Activated CD4-positive, alpha-beta memory T cell treated with anti-CD3 and anti-CD28 coated beads for 36 hours (primary cell): ENCODE data around the gene ACBD6. TPM values are rescaled to one million over a fixed set of nuclear protein-coding genes. Genes with fewer than 3 reads are reported as not detected.
"Not testable (repeated sequence)": the region's sequence is repeated elsewhere in the genome, so short reads cannot be mapped to it uniquely, and the experiment has no call there.

Experiments used
- CTCF ChIA-PET: fragments of 350-600 bp; sonication (Branson Sonifier 250); formaldehyde crosslinking; loops from one replicate; lab custom pipeline; 2021; ENCODE audit warnings: antibody characterized with exemption, inconsistent platforms; lab: Charles Lee
- POLR2A ChIA-PET: fragments of 350-600 bp; sonication (Branson Sonifier 250); formaldehyde crosslinking; loops from one replicate; lab custom pipeline; 2021; ENCODE audit warnings: antibody characterized with exemption; lab: Charles Lee
- DNase-seq: peaks from one replicate; pipeline ENCODE4 v3.0.0-alpha.2; 2020
- H3K27ac Mint-ChIP-seq: one replicate; pipeline ENCODE4 v1.8.0; 2021; ENCODE audit warnings: mixed read lengths
- H3K27me3 Mint-ChIP-seq: one replicate; pipeline ENCODE4 v1.8.0; 2021; ENCODE audit warnings: mixed read lengths
- H3K36me3 Mint-ChIP-seq: one replicate; pipeline ENCODE4 v1.8.0; 2021; ENCODE audit warnings: mixed read lengths
- H3K4me1 Mint-ChIP-seq: one replicate; pipeline ENCODE4 v1.8.0; 2021; ENCODE audit warnings: low read depth, mixed read lengths
- H3K4me3 Mint-ChIP-seq: one replicate; pipeline ENCODE4 v1.8.0; 2021; ENCODE audit warnings: mild to moderate bottlenecking, mixed read lengths
- H3K9me3 Mint-ChIP-seq: one replicate; pipeline ENCODE4 v1.8.0; 2021; ENCODE audit warnings: mixed read lengths
- intact Hi-C: fragments of 100-400 bp; cut with micrococcal nuclease; formaldehyde crosslinking; loops from one replicate; pipeline ENCODE4 v1.15.1; 2023
- total RNA-seq, 2 experiments: library from RNA; stranded (reverse); gene quantifications; one replicate each; pipeline ENCODE4 v1.2.3, GENCODE V29; 2021

The ACBD6 gene
- total RNA-seq, 2 experiments from 2014 or later: 36.7 to 40.8 TPM

DNA sequence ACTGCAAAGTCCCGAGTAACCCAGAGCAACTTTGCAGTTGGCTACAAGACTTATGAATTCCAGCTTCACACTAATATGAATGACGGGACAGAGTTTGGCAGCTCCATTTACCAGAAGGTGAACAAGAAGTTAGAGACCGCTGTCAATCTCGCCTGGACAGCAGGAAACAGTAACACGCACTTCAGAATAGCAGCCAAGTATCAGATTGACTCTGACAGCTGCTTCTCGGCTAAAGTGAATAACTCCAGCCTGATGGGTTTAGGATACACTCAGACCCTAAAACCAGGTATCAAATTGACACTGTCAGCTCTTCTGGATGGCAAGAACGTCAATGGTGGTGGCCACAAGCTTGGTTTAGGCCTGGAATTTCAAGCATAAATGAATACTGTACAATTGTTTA is 66.8 kb downstream of the ACBD6 start:
- ChIA-PET CTCF (interaction anchor here (1.3 kb wide), 1 partner anchor 80 kb away, joined by 3 read pairs; no protein-coding TSS in a partner anchor), POLR2A (interaction anchor here (0.6 kb wide), 1 partner anchor 1697 kb away, joined by 3 read pairs; no protein-coding TSS in a partner anchor)
- intact Hi-C loops: no loop called here
- no peak overlapping the region for H3K27ac Mint-ChIP-seq
- no peak overlapping the region for H3K4me3 Mint-ChIP-seq
- no peaks in the 10 kb centered on the region for H3K27me3 Mint-ChIP-seq
- peaks cover 3% of the 10 kb centered on the region for H3K4me1 Mint-ChIP-seq
- peaks cover 28% of the 10 kb centered on the region for H3K36me3 Mint-ChIP-seq
- peaks cover 2% of the 10 kb centered on the region for H3K9me3 Mint-ChIP-seq
- no peak for DNase-seq

- no peak overlapping the region for H3K4me3 Mint-ChIP-seq
- H3K9me3 Mint-ChIP-seq: peaks cover 2% of the 10 kb centered on the region
- peaks cover 7% of the 10 kb centered on the region for H3K4me1 Mint-ChIP-seq
- H3K27ac Mint-ChIP-seq: no peak overlapping the region
- CTCF ChIA-PET: no interaction called here
- POLR2A ChIA-PET: no interaction called here
- peaks cover 32% of the 10 kb centered on the region for H3K36me3 Mint-ChIP-seq
- DNase-seq: no peak
- intact Hi-C loops: no loop called here
- no peaks in the 10 kb centered on the region for H3K27me3 Mint-ChIP-seq
Observed at GRCh38 chr1:180433873-180434272, 68.5 kb downstream of the ACBD6 start.

DNA sequence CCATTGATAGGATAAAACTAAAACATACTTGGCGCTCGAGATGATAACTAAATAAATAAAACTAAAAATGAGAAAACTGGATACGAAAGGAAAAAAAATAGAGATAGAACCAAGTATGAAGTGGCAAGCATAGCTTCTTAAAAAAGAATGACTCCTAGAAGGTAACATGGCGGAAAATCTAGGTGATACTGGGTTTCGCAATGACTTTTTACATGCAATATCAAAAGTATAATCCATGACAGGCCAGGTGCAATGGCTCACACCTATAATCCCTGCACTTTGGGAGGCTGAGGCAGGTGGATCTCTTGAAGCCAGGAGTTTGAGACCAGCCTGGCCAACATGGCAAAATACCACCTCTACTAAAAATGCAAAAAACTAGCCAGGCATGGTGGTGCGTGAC is 70.7 kb downstream of the ACBD6 start:
- Mint-ChIP-seq H3K27me3 (no peaks in the 10 kb centered on the region), H3K4me1 (peaks cover 8% of the 10 kb centered on the region), H3K27ac (no peak overlapping the region), H3K9me3 (no peaks in the 10 kb centered on the region), H3K4me3 (no peak overlapping the region), H3K36me3 (peaks cover 22% of the 10 kb centered on the region)
- intact Hi-C loops: no loop called here
- CTCF ChIA-PET: no interaction called here
- DNase-seq: no peak
- POLR2A ChIA-PET: interaction anchor here (0.7 kb wide), 1 partner anchor 273 kb away, joined by 3 read pairs; no protein-coding TSS in a partner anchor

DNA sequence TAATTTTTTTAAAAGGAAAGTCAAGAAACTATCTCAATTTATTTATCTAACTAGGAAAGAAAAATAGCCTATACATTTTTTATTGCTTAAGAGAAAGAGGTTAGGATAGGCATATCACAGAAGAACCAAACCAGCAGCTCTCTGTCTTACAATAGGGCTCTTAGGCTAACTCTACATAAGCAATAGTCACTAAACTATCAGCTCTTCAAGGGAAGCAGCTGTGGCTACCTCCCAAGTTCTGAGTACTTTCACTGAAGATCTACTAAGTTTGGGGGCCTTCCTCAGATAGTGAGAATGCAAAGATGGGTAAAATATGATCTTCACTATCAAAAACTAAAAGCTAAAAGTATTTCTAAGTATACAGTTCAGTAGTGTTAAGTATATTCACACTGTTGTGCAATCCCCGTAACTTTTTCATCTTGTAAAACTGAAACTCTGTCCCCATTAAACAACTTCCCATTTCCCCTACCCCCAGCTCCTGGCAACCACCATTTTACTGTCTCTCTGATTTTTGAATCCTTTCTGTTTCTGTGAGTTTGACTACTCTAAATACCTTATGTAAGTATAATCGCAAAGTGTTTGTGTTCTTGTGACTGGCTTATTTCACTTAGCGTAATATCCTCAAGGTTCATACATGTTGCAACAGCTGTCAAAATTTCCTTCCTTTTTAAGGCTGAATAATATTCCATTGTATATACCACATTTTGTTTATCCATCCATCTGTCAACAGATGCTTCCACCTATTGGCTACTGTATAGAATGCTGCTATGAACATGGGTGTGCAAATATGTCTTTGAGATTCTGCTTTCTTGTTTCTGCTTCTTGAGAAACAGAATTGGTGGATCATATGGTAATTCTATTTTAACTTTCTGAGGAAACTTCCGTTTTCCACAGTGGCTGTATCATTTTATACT is 73.3 kb downstream of the ACBD6 start:
- Mint-ChIP-seq H3K4me1 (peaks cover 8% of the 10 kb centered on the region), H3K27ac (no peak overlapping the region), H3K9me3 (no peaks in the 10 kb centered on the region), H3K36me3 (peaks cover 13% of the 10 kb centered on the region), H3K4me3 (no peak overlapping the region), H3K27me3 (no peaks in the 10 kb centered on the region)
- POLR2A ChIA-PET: no interaction called here
- CTCF ChIA-PET: no interaction called here
- intact Hi-C loops: no loop called here
- no peak for DNase-seq

DNA sequence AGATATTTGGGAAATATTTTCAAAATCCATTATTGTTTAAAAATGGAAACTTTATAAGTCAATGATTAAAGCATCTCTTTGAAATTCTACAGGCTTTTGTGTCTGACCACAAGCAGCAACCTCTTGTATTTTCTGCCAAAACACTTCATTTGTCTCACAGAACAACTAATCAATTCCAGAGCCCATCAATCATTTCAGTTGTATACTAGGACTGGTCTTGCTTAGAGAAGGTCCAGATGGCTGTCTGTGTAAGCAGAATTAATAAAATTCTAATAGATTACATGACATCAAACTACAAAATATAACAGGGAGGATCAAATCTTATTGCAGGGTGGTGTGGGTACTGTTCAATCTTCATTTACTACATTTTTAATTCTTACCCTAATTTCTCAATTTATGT is 76.4 kb downstream of the ACBD6 start:
- Mint-ChIP-seq H3K27ac (no peak overlapping the region), H3K27me3 (no peaks in the 10 kb centered on the region), H3K36me3 (peaks cover 27% of the 10 kb centered on the region), H3K4me3 (no peak overlapping the region), H3K4me1 (peaks cover 5% of the 10 kb centered on the region), H3K9me3 (peaks cover 13% of the 10 kb centered on the region)
- intact Hi-C loops: no loop called here
- CTCF ChIA-PET: no interaction called here
- no peak for DNase-seq
- POLR2A ChIA-PET: no interaction called here

DNA sequence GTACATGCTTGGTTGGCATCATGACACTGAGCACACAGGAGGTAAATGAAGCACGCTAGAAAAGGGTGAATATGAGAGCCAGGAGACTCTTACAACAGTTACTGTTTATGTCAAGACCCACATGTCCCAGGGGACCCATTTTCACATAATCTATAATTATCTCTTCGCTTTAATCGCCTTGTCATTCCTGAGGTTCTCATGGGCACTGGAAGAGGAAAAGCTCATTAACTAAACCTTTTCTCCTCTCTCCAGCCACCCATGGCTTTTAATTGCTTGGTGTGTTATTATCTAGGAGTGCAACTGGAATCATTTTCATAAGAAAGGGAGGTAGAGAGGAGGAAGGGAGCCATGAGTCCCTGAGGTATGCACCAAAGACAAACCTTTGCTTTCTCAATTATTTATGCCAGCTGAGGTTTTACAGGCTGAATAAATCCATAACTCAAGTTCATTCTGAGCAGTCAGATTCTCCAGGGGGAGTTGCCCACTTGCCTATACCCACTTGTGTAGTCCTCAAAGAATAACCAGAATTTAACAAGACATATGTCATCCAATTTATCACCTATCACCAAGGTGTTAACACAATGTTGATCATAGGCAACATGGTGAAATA is 77.4 kb downstream of the ACBD6 start:
- POLR2A ChIA-PET: no interaction called here
- no peak for DNase-seq
- H3K27ac Mint-ChIP-seq: no peak overlapping the region
- peaks cover 33% of the 10 kb centered on the region for H3K36me3 Mint-ChIP-seq
- H3K27me3 Mint-ChIP-seq: no peaks in the 10 kb centered on the region
- intact Hi-C loops: no loop called here
- H3K4me3 Mint-ChIP-seq: no peak overlapping the region
- peaks cover 5% of the 10 kb centered on the region for H3K4me1 Mint-ChIP-seq
- H3K9me3 Mint-ChIP-seq: peaks cover 13% of the 10 kb centered on the region
- CTCF ChIA-PET: no interaction called here

GRCh38 chr1:180421614-180422013 is 80.8 kb downstream of the ACBD6 start:
- Mint-ChIP-seq H3K27ac (no peak overlapping the region), H3K4me3 (no peak overlapping the region), H3K4me1 (no peaks in the 10 kb centered on the region), H3K36me3 (peaks cover 33% of the 10 kb centered on the region), H3K9me3 (peaks cover 13% of the 10 kb centered on the region), H3K27me3 (no peaks in the 10 kb centered on the region)
- intact Hi-C loops: no loop called here
- POLR2A ChIA-PET: no interaction called here
- no peak for DNase-seq
- CTCF ChIA-PET: no interaction called here

GRCh38 chr1:180421145-180421544 is 81.2 kb downstream of the ACBD6 start:
- H3K27ac Mint-ChIP-seq, intact Hi-C loops, H3K27me3 Mint-ChIP-seq, DNase-seq, POLR2A ChIA-PET, H3K4me1 Mint-ChIP-seq, CTCF ChIA-PET, H3K4me3 Mint-ChIP-seq: not testable (repeated sequence)
- H3K9me3 Mint-ChIP-seq: peaks cover 18% of the 10 kb centered on the region
- peaks cover 37% of the 10 kb centered on the region for H3K36me3 Mint-ChIP-seq

GRCh38 chr1:180415985-180416633 is 86.3 kb downstream of the ACBD6 start:
- intact Hi-C loops: loop anchor here (1.0 to 10.0 kb wide), 3 partner anchors 66 to 231 kb away; no protein-coding TSS in a partner anchor
- no peaks in the 10 kb centered on the region for H3K4me1 Mint-ChIP-seq
- H3K27ac Mint-ChIP-seq: no peak overlapping the region
- POLR2A ChIA-PET: no interaction called here
- H3K36me3 Mint-ChIP-seq: peaks cover 35% of the 10 kb centered on the region
- CTCF ChIA-PET: interaction anchor here (0.6 to 2.1 kb wide), 9 partner anchors 22 to 237 kb away, joined by 3 to 18 read pairs (median 3); no protein-coding TSS in a partner anchor
- no peaks in the 10 kb centered on the region for H3K27me3 Mint-ChIP-seq
- H3K9me3 Mint-ChIP-seq: peaks cover 10% of the 10 kb centered on the region
- DNase-seq: no peak
- no peak overlapping the region for H3K4me3 Mint-ChIP-seq

GRCh38 chr1:180415236-180415848 is 87.0 kb downstream of the ACBD6 start:
- ChIA-PET CTCF (interaction anchor here (0.6 to 2.2 kb wide), 8 partner anchors 33 to 236 kb away, joined by 3 to 18 read pairs (median 4); no protein-coding TSS in a partner anchor), POLR2A (no interaction called here)
- Mint-ChIP-seq H3K36me3 (peaks cover 35% of the 10 kb centered on the region), H3K27ac (no peak overlapping the region), H3K27me3 (no peaks in the 10 kb centered on the region), H3K4me3 (no peak overlapping the region), H3K9me3 (peaks cover 10% of the 10 kb centered on the region), H3K4me1 (no peaks in the 10 kb centered on the region)
- intact Hi-C loops: loop anchor here (5.0 to 10.0 kb wide), 2 partner anchors 67 to 231 kb away; no protein-coding TSS in a partner anchor
- DNase-seq: no peak

DNA sequence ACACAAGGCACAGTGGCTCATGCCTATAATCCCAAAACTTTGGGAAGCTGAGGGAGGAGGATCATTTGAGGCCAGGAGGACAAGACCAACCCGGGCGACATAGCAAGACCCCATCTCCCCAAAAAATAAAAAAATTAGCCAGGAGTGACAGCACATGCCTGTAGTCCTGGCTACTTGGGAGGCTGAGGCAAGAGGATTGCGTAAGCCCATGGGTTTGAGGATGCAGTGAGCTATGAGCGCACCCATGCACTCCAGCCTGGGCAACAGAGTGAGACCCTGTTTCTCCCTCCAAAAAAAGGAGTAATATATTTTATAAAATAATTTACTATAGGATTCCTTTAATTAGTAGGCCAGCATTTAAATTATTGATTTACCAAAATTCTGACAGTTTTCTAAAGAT is 89.8 kb downstream of the ACBD6 start:
- intact Hi-C loops: loop anchor here (10.0 kb wide), 1 partner anchor 228 kb away; no protein-coding TSS in a partner anchor
- H3K4me3 Mint-ChIP-seq: no peak overlapping the region
- H3K4me1 Mint-ChIP-seq: no peaks in the 10 kb centered on the region
- H3K36me3 Mint-ChIP-seq: peaks cover 40% of the 10 kb centered on the region
- H3K27ac Mint-ChIP-seq: no peak overlapping the region
- ChIA-PET POLR2A (no interaction called here), CTCF (no interaction called here)
- H3K9me3 Mint-ChIP-seq: peaks cover 10% of the 10 kb centered on the region
- no peak for DNase-seq
- H3K27me3 Mint-ChIP-seq: no peaks in the 10 kb centered on the region
